ENCODE measurements around the gene TUBA4A. TPM values are rescaled to one million over a fixed set of nuclear protein-coding genes. Genes with fewer than 3 reads are reported as not detected.

Gene TUBA4A
- total and polyA plus RNA-seq, 12 donors: 13.4 to 741 (median 27.0) TPM

DNA sequence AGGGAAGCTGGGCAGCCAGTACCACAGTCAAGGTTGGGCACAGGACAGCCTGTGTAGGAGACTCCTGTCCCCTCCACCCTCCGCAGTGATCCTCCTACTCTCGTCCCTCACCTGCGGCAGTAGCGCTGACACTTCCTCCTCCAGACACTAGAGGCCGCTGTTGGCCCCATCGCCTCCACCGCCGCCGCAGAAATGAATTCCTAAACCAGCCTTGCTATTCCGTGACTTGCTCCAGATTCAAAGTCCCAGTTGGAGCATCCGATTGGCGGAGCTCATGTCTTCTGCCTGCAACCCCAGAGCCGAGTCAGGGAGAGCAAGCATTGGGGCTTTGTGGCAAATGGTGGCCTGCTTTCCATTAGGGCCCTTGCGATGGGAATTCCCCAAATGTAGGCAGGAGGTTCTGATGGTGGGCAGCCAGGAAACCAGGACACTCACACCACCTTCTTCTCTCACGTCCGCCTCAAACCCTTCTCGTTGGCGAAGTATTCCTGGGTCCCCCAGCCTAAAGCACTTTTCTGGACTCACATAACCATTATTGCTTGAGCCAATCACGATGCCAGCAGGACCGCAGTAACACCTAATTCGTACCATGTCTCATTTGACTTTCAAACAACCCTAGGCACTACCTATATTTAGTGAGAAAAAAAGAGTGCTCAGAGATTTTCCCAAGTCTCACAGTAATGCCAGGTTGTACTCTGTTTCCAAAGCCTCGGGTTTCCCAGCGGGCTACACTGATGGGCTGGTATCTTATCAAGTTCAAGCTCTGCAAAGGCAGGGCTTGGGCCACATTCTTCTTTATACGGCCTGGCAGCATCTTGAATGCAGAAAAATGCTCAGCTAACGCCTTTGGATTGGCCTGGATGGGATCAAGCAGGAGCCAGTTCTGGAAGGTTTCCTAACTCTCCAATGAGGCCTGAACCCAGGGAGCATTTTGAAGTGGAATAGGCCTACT lies 24.3 kb upstream of the TUBA4A start:
- 29 to 37% (median 31%) methylated on average over 21 to 25 of the region's 25 CpGs for WGBS, 4 donors
- intact Hi-C loops (cut with DNase I): no loop called here
- Histone ChIP-seq H3K4me1 (replicated peaks in 1 of 2) (peaks cover 14 to 38% of the 10 kb centered on the region in 2 donors), H3K4me3 (no peak overlapping the region), H3K9me3 (replicated peaks in 1 of 3) (no peaks in the 10 kb centered on the region), H3K27ac (peak overlapping the region; percentile 92 to 99 (median 95)), H3K27me3 (no peaks in the 10 kb centered on the region), H3K36me3 (replicated peaks in 1 of 2) (peaks cover 0 to 26% of the 10 kb centered on the region in 2 donors)
- DNase-seq: peak; percentile 77 to 93 (median 84)
- TF ChIP-seq POLR2A (IDR thresholded peaks at IDR 0.05): peak in 1 of 2 donors; percentile 24
- TF ChIP-seq, protein P1, sequence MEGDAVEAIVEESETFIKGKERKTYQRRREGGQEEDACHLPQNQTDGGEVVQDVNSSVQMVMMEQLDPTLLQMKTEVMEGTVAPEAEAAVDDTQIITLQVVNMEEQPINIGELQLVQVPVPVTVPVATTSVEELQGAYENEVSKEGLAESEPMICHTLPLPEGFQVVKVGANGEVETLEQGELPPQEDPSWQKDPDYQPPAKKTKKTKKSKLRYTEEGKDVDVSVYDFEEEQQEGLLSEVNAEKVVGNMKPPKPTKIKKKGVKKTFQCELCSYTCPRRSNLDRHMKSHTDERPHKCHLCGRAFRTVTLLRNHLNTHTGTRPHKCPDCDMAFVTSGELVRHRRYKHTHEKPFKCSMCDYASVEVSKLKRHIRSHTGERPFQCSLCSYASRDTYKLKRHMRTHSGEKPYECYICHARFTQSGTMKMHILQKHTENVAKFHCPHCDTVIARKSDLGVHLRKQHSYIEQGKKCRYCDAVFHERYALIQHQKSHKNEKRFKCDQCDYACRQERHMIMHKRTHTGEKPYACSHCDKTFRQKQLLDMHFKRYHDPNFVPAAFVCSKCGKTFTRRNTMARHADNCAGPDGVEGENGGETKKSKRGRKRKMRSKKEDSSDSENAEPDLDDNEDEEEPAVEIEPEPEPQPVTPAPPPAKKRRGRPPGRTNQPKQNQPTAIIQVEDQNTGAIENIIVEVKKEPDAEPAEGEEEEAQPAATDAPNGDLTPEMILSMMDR (IDR thresholded peaks at IDR 0.05): peak; percentile 95 to 99 (median 96)

DNA sequence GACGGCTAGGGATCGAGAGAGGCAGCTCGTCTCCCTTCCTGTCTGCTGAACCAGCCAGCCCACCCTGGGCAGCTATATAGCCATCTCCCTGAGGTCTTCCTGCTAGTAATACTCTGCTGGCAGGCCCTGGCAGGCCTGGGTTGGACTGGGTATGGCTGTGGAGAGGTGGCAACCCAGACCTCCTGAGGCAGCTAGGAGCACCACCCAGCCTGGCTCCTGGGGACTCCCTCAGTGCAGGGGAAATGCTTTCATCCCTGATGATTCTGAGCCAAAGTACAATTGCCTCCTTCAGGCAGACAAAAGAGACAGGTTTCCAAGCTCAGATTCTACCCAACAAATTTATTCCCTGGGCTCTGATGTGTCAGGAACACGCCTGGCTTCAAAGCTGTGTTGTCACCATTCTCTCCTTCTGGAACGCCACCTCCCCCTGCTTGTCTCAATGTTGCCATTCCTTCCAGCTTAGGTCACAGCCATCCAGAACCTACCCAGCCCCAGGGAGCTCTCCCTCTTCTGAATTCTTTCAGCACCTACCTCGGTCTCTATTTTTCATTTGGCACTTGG lies 20.7 kb upstream of the TUBA4A start:
- H3K4me1 ChIP-seq (replicated peaks in 1 of 2): peaks cover 7 to 25% of the 10 kb centered on the region in 2 donors
- no peaks in the 10 kb centered on the region for H3K36me3 ChIP-seq (replicated peaks in 1 of 2)
- intact Hi-C loops (cut with DNase I): no loop called here
- WGBS, 4 donors: 40 to 60% (median 50%) methylated on average over 6 of the region's 6 CpGs
- H3K27me3 ChIP-seq: no peaks in the 10 kb centered on the region
- peak in 6 of 7 donors; percentile 49 to 80 (median 72) for DNase-seq
- no peak overlapping the region for H3K4me3 ChIP-seq
- no peaks in the 10 kb centered on the region for H3K9me3 ChIP-seq (replicated peaks in 1 of 3)
- H3K27ac ChIP-seq: peak overlapping the region in 4 of 5 donors; percentile 41 to 90 (median 80)
- TF ChIP-seq, protein P1 (IDR thresholded peaks at IDR 0.05): no peak
- peak in 1 of 2 donors; percentile 47 for TF ChIP-seq POLR2A (IDR thresholded peaks at IDR 0.05)

DNA sequence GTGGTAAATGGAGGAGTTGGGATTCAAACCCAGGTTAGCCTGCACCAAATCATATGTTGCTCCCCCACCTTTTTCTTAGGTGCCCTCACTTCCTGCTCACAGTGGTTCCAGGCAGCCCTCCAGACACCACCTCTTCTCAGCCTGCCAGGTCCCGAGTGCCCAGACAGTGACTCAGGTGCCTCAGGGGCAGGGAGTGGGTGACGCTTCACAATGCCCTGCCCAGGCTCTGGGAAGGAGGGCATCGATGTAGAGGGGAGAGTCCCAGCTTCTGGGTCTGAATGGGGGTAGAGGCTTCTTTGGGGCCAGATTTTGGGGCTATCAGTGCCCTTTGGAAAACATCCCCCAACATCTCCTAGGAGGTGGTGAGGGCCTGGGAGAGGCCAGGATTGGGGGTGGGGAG lies 20.2 kb upstream of the TUBA4A start:
- TF ChIP-seq, protein P1 (IDR thresholded peaks at IDR 0.05): no peak
- no peak for TF ChIP-seq POLR2A (IDR thresholded peaks at IDR 0.05)
- intact Hi-C loops (cut with DNase I): no loop called here
- Histone ChIP-seq H3K4me3 (no peak overlapping the region), H3K4me1 (replicated peaks in 1 of 2) (peaks cover 7 to 25% of the 10 kb centered on the region in 2 donors), H3K27me3 (no peaks in the 10 kb centered on the region), H3K36me3 (replicated peaks in 1 of 2) (no peaks in the 10 kb centered on the region), H3K9me3 (replicated peaks in 1 of 3) (no peaks in the 10 kb centered on the region), H3K27ac (peak overlapping the region in 4 of 5 donors; percentile 41 to 90 (median 80))
- WGBS, 4 donors: 46 to 78% (median 52%) methylated on average over 3 of the region's 3 CpGs
- DNase-seq: peak in 6 of 7 donors; percentile 29 to 66 (median 51)

DNA sequence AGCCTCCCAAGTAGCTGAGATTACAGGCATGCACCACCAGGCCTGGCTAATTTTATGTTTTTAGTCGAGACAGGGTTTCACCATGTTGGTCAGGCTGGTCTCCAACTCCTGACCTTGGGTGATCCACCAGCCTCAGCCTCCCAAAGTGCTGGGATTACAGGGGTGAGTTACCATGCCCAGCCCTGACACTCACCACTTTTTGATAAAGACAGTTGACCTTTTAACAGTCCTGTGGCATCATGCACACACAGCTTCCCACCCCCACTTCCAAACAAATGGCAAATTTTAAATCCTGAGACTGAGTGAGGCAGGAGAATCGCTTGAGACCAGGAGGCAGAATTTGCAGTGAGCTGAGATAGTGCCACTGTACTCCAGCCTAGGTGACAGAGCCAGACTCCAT lies 19.3 kb upstream of the TUBA4A start:
- WGBS, 4 donors: 34 to 67% (median 42%) methylated on average over 1 to 2 of the region's 2 CpGs
- DNase-seq: peak; percentile 59 to 87 (median 81)
- Histone ChIP-seq H3K4me3 (no peak overlapping the region), H3K27ac (peak overlapping the region in 3 of 5 donors; percentile 74 to 90 (median 87)), H3K9me3 (replicated peaks in 1 of 3) (no peaks in the 10 kb centered on the region), H3K36me3 (replicated peaks in 1 of 2) (no peaks in the 10 kb centered on the region), H3K4me1 (replicated peaks in 1 of 2) (peaks cover 0 to 16% of the 10 kb centered on the region in 2 donors), H3K27me3 (no peaks in the 10 kb centered on the region)
- intact Hi-C loops (cut with DNase I): no loop called here
- TF ChIP-seq, protein P1 (IDR thresholded peaks at IDR 0.05): peak in 1 of 6 experiments; percentile 17
- TF ChIP-seq POLR2A (IDR thresholded peaks at IDR 0.05): no peak
